ENCODE measurements around the gene CALB2.

CALB2 gene

GRCh38 chr16:71399801-71400563 is 41.5 kb downstream of the CALB2 start:
- DNase-seq: no peak

- DNase-seq: no peak
Observed at GRCh38 chr16:71402007-71402406, 43.5 kb downstream of the CALB2 start.

GRCh38 chr16:71402674-71403073 is 44.2 kb downstream of the CALB2 start:
- no peak for DNase-seq

- no peak for DNase-seq
Observed at GRCh38 chr16:71404364-71404763, 45.8 kb downstream of the CALB2 start.

- no peak for DNase-seq
Observed at GRCh38 chr16:71406316-71406715, 47.8 kb downstream of the CALB2 start.

DNA sequence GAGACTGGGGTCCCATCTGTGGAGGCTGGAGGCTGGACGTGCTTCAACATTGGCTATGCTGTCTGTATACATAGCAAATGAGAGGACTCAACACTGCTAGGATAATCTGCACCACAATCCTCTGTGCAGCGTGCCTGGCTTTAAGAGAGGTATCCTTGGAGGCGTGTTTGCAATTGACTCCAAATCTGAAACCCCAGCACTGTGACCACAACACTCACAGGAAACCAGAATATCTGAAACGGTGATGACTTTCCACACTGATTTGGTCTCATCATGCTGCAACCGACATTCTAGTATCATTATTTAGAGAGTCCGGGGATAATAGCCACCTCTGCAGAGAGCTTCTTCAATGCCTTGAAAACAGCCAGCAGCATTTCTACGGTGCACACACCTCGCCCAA is 48.2 kb downstream of the CALB2 start:
- DNase-seq: no peak

GRCh38 chr16:71407731-71408130 is 49.2 kb downstream of the CALB2 start:
- DNase-seq: no peak

- DNase-seq: no peak
Observed at GRCh38 chr16:71408536-71408935, 50.0 kb downstream of the CALB2 start.

DNA sequence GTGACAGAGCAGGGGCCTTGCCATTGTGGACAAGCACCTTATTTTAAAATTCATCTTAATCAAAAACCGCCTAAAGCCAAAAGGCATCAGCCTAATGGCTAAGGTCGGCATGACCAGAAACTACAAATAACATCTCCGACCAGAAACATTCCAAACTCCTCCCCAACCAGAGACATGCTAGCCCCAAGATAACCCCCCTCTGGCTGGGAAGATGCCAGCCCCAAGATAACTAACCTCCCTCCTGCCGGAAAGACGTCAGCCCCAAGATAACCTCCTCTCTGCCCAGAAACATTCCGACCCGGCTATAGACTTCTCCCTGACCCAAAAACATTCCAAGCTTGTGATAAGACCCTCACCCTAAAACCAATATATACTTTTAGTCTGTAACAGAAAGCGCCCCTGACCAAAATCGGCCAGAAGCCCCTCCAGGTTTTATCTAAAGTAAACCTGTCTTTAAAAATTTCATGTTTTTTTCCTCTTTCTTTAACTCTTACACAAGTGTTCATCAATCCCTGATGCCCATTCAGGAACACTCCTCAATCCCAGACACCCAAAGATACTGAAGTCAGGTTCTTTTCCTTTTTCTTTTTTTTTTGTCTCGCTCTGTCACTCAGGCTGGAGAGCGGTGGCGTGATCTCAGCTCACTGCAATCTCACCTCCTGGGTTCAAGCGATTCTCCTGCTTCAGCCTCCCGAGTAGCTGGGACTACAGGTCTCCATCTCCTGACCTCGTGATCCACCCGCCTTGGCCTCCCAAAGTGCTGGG is 50.7 kb downstream of the CALB2 start:
- DNase-seq: no peak

GRCh38 chr16:71410146-71410545 is 51.6 kb downstream of the CALB2 start:
- no peak for DNase-seq

DNA sequence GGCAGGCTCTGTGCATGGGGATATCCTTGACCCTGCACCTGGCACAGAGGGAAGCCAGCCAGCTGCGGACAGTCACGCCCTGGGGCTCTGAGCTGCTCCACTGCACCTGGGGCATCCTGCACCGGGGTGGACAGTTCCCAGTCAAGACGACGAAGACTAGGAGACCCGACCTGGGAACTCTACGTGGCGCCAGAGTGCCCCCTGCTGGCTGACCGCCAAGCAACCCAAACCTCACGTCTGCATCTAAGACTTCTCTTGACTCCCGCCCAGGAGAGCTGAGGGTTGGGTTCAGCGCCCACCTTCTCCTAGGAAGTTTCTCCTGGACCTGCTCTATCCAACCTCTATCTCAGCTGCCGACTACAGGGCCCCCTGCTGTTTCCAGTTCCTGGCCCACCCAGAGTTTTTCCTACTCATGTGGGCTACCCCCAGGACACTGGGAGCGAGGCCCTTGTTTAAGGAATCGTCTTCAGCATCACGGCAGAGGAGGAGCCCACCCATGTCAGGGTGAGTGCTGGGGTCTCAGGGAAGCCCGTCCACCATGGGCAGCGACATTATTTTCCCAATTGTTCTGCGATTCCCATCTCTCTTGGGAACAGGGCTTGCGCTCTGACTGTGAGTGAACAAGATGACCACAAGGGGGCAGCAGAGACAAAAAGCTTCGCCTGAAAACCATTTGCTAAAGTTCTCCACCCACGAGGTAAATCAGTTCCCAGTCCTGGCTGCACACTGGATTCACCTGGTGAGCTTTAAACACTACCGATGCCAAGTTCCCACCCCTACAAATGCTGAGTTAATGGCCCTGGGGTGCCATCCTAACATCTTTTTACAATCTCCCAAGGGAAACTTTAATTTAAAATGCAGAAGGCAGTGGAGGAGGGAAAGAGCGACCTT is 54.0 kb downstream of the CALB2 start:
- DNase-seq: no peak

GRCh38 chr16:71413341-71413740 is 54.8 kb downstream of the CALB2 start:
- DNase-seq: no peak

DNA sequence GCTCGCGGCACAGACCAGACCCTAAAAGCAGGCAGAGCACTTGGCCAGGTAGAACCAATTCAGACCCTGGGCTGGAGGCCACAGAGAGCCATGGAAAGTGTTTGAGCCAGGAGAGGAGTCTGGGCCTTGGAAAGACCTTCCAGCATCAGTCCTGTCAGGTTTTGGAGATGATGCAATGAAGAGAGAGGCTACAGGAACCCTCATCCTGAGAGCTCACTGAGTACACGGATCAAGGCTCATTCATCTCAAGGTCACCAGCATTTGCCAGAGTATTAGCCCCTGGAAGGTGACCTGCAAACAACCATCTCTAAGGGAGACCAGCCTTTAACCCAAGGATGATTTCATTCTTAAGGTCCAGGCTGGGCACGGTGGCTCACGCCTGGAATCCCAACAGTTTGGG is 55.5 kb downstream of the CALB2 start:
- DNase-seq: no peak

- DNase-seq: no peak
Observed at GRCh38 chr16:71421911-71422310, 63.4 kb downstream of the CALB2 start.

DNA sequence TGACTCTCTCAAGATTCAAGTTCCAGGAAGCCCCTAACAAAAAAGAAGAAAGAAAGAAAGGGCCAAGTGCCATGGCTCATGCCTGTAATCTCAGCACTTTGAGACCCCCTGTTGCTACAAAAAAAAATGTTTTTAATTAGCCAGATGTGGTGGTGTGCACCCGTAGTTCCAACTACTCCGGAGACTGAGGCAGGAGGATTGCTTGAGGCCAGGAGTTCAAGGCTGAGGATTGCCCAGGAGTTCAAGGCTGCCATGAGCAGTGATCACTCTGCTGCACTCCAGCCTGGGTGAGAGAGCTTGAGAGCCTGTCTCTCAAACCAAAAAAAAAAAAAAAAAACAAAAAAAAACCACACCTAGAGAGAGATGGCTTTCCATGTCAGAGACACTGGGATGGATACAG is 64.5 kb downstream of the CALB2 start:
- DNase-seq: no peak

GRCh38 chr16:71423865-71424264 is 65.3 kb downstream of the CALB2 start:
- no peak for DNase-seq

DNA sequence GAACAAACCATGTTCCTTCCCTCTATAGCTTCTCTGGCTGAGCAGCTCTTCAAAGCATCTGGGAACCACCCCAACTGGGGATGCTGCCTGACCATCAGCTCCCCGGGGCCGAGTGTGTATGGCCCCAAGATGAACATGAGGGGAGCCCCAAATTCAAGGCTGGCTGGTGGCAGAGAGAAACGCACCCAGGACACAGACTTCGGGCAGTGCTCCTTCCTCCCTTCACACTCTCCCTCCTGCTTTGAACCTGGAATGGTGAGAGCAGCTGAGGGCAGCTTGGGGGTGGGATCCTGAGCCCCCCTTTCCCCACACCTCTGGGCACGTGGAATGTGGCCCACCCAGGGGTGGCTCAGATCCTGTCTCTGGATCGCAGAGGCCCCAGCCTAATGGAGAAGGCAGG is 66.1 kb downstream of the CALB2 start:
- no peak for DNase-seq

DNA sequence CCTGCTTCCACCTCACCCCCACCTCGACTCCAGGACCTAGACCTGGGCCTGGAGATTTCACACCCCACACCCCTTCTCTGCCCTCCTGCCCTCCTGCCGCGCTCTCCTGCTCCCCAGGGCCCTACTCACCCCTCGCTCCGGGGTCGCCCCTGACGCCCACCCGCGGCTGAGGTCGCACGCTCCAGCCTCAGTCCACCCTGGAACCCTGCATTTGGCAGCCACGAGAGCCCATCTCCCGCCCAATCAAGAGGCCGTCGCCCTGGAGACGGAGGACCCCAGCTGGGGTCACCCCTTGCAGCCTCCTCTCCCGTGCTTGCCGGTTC is 67.2 kb downstream of the CALB2 start:
- no peak for DNase-seq

GRCh38 chr16:71426069-71426879 is 67.8 kb downstream of the CALB2 start:
- DNase-seq: no peak

DNA sequence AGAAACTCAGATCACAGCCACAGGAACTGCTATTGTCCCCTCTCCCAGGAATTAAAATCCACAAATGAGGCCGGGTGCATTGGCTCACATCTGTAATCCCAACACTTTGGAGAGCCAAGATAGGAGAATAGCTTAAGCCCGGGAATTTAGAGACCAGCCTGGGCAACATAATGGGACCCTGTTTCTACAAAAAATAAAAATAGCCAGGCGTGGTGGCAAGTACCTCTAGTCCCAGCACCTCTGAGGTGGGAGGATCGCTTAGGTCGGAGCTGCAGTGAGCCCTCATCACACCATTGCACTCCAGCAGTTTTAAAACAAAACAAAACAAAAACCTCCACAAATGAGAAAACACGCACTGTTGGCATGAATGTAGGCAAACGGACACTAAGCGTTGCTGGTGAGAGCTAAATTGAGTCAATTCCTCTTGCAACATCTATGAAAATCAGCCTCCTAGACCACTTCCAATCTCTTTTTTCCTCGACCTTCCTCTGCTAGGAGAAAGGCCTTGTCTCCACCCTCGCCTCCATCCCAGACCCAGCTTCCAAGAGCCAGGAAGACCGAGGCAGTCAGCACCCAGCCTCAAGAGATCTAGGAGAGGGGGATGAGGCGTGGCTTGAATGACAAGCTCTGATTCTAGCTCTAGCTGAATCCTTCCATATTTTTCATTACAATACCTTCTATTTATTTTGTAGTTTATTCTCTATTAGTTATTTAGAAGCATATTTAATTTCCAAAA is 68.5 kb downstream of the CALB2 start:
- no peak for DNase-seq

DNA sequence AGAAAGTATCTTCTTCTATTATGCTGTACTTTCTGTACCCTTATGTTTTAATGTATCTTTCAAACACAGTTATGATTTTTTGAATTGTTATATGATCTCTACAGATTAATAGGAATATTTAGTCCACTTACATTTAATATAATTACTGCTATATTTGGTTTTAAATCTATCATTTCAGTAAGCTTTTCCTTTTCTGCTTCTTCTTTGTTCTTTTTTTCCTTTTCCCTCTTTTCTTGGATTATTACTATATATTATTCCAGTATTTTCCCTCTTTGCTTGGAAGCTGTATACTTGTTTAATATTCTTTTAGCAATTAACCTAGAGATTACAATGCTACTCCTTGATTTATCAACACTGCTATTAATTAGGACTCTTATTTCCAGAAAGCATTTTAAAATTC is 69.9 kb downstream of the CALB2 start:
- no peak for DNase-seq

- DNase-seq: no peak
Observed at GRCh38 chr16:71428883-71429282, 70.4 kb downstream of the CALB2 start.

All from NCI-H1048 (cell line).